Left hindlimb (tissue), 1 donor: Measurements from ENCODE around the gene CAMK1D.
"Not testable (repeated sequence)": the region's sequence is repeated elsewhere in the genome, so short reads cannot be mapped to it uniquely, and the experiment has no call there.

Experiments
- DNase-seq: peaks from one replicate; pipeline ENCODE4 v3.0.0-alpha.2; 2018

Gene CAMK1D

GRCh38 chr10:12470719-12471118, 121.4 kb downstream of the CAMK1D start:
- no peak for DNase-seq

DNA sequence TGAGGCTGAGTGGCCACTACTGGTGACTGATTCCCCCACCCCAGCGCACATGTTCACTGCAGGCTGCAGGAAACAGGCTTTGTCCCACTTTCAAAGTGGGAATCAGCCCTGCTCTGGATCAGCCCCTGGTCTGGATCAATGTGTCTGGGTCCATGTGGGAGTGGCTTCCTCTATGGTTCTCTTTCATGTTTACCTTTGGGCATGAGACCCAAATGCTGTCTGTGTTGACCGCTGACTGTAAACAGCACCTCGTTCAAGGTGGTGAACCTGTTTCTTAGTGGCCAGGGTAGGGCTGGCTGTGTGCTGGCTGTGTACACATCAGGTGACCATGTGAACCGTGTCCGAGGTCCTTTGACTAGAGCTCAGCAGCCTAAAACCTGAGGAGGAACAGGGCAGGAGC, 121.8 kb downstream of the CAMK1D start:
- no peak for DNase-seq

GRCh38 chr10:12473491-12473890, 124.1 kb downstream of the CAMK1D start:
- DNase-seq, result no peak

DNA sequence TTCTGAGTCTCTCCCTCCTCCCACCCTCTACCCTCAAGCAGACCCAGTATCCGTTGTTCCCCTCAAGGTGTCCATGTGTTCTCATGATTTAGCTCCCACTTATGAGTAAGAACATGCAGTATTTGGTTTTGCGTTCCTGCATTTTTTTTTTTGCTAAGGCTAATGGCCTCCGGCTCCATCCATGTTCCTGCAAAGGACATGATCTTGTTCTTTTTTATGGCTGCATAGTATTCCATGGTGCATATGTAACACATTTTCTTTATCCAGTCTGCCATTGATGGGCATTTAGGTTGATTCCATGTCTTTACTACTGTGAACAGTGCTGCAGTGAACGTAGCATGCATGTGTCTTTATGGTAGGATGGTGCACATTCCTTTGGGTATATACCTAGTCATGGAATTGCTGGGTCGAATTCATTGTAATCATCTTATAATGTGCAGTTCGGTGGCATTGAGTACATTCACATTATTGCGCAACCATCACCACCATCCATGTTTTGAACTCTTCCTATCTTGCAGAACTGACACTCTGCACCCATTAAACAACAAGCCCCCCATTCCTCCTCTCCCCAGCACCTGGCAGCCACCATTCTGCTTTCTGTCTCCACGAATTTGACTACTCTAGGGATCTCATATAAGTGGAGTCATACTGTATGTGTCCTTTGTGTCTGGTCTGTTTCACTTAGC, 125.5 kb downstream of the CAMK1D start:
- no peak for DNase-seq

DNA sequence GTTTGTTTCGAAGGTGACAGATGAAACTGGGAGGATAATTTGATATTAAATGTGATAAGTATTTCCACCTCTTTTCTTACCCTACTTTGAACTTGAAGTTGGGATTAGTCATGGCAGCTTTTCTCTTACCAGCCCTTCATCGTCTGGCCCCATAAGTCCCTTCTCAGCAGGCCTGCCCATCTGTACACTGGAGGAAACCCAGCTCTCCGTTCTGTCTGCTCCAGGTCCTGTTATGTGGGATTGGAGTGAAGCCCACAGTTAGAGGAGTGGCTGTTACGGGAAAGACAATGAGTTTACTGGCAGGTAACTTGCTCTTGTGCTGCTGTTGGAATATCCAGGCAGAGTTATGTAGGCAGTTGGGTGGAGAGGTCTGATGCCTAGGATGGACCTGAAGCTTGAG, 127.3 kb downstream of the CAMK1D start:
- no peak for DNase-seq

DNA sequence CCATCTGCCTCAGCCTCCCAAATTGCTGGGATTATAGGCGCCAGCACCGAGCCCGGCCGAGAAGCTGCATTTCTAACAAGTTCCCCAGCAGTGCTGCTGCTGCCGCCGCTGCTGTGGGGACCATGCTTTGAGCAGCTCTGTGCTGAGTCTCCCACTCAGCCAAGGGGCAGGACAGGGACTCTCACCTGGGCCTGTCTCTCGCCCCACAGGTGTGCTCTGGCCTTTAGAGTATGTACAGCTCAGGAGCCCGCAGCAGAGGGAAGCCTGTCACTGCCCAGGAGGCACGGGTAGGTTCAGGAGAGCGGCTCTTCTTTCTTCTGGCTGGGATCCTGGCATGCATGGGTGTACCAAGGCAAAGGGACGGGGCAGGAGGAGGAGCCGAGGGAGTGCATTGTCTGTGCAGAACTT, 130.1 kb downstream of the CAMK1D start:
- no peak for DNase-seq

GRCh38 chr10:12479924-12480323, 130.6 kb downstream of the CAMK1D start:
- no peak for DNase-seq

DNA sequence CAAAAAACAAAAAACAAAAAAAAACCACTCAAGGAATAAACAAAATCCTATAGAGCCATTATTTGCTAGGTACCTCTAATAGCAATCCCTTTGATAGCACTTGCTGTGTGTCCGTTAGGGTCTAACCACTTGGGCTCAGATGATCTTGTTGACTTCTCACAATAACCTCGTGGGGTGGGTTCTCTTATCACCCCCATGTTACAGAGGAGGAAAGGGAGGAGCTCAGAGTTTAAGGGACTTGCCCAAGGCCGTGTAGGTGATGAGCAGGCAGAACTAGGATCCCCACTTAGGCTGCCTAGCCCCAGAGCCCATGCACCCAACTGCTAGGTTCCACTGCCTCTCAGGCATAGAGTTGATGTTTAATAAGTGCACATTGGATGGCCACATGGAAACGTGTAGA, 131.1 kb downstream of the CAMK1D start:
- DNase-seq, result no peak

GRCh38 chr10:12481924-12482323, 132.6 kb downstream of the CAMK1D start:
- DNase-seq, result no peak

- no peak for DNase-seq
Measured at GRCh38 chr10:12482587-12482986, 133.2 kb downstream of the CAMK1D start.

DNA sequence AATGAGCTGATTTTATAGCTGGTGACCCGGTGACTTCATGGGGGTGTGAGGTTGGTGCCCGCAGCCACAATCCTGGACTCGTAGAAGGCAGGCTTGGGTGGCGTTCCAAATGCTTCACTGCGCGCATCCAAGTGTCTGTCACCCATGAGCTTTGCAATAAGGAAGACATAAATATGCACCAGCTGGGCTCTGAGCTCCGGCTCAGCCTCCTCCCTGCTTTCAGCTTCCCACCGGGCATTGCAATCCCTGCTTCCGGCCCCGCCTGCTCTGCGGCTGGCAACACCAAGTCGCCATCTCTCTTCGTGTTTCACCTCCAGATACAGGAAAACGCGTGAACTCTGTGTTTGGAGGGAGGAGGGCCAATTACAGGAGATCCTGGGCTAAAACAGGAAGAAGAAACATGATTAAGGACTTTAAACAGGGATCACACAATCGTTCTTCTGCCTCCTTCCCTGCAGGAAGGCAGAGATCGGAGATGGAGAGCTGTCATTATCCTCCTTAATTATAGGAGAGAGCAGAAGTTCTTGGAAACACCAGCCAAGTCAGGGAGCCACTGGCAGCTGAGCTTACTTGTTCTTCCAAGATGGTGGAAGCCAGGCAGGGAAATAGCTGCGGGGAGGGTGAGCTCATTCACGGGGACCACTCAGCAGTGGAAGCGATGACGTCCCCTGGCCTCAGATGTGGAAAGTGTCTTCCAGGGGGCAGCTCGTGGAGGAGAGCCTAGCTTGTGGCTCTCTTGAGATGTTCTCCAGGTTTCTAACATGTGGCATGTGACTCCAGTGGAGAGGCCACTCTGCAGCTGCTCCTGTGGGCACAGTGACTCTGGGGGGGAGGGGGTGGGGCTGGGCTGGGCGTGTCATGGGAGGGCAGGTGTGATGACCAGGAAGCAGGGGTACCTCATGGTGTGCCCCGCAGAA, 134.9 kb downstream of the CAMK1D start:
- DNase-seq, result peak; percentile 69

GRCh38 chr10:12484941-12485805, 135.8 kb downstream of the CAMK1D start:
- peak; percentile 57 for DNase-seq

DNA sequence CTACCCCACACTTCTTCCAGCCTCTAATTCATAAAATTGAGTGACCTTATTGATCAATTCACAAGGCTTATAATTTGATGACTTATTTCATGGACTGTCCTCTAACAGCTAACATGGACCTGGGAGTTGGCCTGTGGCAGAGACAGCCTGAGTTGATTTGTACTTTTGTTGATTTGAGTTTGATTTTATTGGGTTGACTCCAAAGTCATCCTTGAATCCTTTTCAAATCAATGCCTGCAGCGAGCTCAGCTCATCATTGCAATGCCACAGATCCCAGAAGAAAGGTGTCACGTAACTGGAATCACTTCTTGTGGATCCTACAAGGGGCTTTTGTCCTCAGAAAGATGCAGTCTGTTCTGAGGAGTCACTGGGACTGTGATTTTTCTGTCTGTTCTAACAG, 138.0 kb downstream of the CAMK1D start:
- no peak for DNase-seq

DNA sequence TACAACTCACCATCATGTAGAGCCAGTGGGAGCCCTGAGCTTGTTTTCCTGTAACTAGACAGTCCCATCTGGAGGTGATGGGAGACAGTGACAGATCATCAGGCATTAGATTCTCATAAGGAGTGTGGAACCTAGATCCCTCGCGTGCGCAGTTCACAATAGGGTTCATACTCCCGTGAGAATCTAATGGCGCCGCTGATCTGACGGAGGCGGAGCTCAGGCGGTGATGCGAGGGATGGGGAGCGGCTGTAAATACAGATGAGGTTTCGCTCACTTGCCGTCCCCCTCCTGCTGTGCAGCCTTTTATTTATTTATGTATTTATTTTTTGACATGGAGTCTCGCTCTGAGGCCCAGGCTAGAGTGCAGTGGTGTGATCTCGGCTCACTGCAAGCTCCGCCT, 139.3 kb downstream of the CAMK1D start:
- no peak for DNase-seq

DNA sequence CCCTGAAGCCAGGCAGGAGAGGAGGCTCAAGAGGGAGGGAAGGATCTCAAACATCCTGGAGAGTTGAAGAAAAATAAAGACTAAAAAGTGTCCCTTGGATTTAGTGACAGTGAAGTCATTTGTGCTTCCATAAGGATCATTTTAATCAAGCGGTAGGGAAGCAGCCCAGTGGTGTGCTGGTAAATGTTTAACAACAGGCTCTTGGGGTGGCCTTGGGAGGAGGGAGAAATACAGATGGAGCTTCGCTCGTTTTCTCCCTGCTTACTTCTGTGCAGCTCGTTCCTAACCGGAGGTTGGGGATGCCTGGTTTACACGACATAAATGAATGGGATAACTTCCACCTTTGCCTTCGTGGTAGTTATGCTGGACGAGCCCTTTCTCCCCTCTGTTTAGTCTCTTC, 140.0 kb downstream of the CAMK1D start:
- DNase-seq, result no peak

DNA sequence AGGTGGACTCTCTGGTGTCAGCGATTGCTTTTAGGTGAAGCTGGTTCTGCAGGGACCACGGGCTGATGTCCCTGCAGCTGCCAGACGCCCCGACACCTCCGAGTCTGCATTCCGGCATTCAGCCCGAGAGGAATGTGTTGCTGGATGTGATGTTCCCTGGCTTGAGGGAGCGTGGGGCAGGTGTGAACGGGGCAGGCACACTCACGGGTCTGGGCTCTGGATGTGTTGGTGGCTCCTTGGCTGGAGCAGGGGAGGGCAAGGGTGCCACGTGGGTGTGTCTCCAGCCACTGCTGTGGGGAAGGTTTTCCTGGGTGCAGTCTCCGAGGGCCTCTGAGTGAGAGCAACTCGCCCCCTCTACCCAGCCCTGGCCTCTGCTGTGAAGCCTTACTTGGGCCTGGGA, 140.5 kb downstream of the CAMK1D start:
- peak; percentile 27 for DNase-seq

DNA sequence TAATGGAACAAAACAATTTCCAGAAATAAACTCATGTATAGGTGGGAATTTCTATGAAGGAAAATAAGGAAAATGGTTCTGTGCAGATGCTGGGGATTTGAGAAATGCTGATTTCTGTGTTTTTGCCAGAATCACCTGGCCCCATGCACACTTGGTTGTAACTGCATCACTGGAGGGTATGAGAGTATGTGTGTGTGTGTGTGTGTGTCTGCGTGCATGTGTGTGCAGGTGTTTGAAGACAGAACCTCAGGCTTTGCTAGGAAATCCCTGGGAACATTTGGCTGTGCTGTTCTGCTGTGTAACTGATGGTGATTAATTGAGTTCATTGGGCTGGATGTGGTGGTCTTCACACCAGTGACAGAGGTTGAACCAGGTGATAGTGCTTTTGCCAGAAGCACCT, 141.6 kb downstream of the CAMK1D start:
- no peak for DNase-seq

DNA sequence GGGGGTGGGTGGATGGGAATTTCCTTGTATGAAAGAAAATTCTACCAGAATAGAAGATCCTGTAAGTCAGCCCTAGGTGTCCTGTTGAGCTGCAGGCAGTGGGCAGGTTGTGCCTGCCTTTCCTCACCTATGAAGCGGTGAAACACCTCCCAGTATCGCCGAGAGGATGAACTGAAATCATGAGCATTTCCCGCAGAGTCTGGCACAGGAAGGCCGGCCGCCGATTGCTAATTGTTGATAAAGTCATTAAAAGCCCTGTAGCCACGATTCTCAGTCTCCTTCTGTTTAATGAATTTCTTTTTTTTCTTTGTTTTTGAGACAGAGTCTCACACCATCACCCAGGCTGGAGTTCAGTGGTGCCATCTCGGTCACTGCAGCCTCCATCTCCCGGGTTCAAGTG, 142.1 kb downstream of the CAMK1D start:
- peak; percentile 2 for DNase-seq

DNA sequence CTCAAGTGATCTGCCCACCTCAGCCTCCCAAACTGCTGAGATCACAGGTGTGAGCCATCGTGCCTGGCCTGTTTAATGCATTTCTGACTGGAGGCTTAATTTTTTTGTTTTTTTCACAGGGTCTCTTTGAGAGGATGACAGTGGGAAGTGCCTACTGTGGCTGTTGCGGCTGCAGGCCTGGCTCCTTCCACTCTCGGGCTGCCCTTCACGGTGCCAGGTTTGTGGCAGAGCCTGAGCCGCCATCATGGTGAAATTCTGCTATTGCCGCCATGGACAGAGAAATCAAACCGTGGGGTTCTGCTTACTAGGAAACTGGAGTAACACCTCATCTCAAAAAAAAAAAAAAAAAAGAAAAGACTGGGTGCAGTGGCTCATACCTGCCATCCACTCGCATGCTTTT, 142.7 kb downstream of the CAMK1D start:
- peak; percentile 2 for DNase-seq

DNA sequence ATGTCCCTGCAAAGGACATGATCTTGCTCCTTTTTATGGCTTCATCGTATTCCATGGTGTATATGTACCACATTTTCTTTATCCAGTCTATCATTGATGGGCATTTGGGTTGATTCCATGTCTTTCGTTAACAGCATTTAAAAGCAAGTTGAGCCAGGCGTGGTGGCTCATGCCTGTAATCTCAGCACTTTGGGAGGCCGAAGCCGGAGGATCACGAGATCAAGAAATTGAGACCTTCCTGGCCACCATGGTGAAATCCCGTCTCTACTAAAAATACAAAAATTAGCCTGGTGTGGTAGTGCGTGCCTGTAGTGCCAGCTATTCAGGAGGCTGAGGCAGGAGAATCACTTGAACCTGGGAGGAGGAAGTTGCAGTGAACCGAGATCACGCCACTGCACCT, 147.7 kb downstream of the CAMK1D start:
- DNase-seq, result not testable (repeated sequence)

GRCh38 chr10:12499076-12499986, 150.0 kb downstream of the CAMK1D start:
- peak; percentile 13 for DNase-seq
